Cerebellar cortex (tissue), 1 donor: ENCODE results near the gene EXTL2.
A peak's percentile ranks its signal among the peaks of the same experiment; 100 is the strongest.
"Not testable (repeated sequence)": the region's sequence is repeated elsewhere in the genome, so short reads cannot be mapped to it uniquely, and the experiment has no call there.

Experiments
- DNase-seq: peaks from one replicate; pipeline ENCODE4 v3.0.0-alpha.2; 2015; ENCODE audit warnings: low spot score

The EXTL2 gene

DNA sequence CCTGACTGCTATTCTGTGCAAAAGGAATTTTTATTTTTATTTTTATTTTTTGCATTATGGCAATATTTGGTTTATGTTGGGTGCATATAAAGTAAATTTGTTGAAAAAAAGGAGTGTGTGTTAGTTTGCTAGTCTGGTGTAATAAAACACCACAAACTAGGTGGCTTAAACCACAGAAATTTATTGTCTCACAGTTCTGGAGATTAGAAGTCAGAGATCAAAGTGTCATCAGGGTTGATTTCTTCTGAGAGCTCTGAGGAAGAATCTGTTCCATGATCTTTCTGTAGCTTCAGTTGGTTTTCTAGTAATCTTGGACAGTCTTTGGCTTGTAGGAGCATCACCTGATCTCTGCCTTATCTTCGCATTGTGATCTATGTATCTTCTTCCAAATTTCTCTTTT, 7.7 kb upstream of the EXTL2 start:
- no peak for DNase-seq

DNA sequence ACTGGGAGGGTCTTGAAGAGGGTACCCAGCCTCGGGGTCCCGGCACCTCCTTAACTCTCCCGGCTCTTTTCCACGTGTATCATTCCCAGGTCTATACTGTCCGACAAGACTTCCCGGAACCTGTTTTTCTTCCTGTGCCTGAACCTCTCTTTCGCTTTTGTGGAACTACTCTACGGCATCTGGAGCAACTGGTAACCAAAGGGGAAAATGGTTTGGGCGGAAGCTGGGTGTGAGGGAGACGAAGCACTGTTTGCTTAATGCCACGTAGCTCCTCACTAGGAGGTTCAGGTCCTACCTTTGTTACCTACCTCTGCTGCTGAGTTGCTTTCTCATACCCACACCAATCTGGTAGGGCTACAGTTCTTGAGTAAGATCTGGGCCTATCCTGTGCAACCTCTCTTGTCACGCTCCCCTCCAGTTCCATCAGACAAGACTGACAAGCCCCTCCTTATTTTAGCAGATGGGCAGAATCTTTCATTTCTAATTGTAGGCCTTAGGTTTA, 1.9 kb upstream of the EXTL2 start:
- DNase-seq = peak; percentile 48

DNA sequence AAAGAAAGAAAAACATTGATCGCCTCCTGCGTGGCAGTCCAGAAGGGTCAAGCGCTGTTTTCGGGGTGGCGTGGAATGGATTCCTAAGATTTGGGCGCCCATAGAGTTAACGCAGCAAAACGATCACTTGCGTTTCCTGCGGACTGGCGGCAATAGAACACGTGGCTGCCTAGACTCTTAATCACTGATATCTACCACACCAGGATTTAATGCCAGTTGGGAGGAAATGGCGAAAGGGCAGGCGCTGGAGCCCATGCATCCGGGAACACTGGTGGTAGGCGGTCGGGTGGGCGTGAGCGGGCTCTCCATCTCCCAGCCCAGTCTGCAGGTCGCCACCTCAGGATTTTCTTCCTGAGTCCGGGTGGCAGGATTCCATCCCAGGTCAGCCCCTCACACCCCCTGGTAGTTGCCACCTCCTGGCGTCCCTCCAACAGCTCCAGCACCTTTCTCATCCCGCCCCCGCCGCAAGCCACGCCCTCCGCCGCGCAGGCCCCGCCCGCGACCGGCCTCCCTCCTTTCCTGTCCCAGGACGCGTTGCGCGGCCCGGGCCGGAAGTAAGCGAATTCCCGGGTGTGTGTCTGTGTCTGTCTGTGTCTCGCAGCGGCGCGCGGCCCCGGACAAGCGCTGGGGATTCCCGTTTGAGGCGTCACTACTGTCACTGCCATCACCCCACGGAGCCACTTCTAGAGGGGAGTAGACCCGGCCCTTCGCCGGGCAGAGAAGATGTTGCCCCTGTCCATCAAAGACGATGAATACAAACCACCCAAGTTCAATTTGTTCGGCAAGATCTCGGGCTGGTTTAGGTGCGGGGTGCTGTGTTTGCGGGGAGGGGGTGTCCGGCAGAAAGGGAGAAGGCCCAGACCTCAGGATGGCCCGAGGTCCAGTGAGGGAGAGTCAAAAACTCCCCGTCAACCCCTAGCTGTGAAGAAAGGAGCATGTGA, 1.2 kb upstream of the EXTL2 start, which contains the start of gene SLC30A7:
Gene SLC30A7, plus strand, starts transcription at position 551 of the 941 bp plus-strand sequence. Its CDS starts 173 bp downstream, at position 724.
- peak; percentile 92 for DNase-seq

DNA sequence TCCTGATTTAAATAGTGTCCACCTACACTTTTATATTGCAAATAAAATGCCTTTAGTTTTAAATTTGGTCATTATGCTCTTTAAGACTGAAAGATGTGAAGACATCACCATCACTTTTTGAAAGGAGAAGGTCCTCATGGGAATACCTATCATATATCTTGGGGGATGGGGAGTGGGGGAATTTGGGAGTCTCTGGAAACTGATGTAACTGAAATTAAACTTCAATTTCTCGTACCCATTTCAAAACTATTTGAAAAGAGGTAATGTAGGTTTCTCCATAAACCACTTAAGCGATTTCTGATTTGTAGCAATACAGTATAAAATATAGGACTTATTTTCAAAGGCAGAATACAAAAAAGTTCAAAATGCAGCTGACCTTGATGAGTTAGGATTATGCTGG, 924 bp downstream of the EXTL2 start:
- no peak for DNase-seq

DNA sequence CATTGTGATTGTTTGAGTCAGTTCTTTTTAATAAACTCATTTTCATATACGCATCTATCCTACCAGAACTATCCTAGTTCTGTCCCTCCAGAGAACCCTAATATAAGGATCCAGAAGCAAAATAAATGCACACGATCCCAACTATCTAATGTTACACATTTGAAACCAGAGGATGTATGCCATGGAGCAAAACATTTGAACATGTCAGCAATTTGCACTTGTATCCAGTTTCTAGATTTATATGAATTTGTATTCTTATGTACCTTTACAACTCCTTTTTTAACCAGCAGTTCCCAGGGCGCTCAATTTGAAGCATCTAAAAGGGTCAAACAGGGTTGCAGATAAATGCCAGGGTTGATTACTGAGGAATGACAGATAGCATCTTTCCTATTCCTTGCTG, 2.1 kb downstream of the EXTL2 start:
- no peak for DNase-seq

GRCh38 chr1:100891380-100891779, 3.3 kb downstream of the EXTL2 start:
- DNase-seq = no peak

DNA sequence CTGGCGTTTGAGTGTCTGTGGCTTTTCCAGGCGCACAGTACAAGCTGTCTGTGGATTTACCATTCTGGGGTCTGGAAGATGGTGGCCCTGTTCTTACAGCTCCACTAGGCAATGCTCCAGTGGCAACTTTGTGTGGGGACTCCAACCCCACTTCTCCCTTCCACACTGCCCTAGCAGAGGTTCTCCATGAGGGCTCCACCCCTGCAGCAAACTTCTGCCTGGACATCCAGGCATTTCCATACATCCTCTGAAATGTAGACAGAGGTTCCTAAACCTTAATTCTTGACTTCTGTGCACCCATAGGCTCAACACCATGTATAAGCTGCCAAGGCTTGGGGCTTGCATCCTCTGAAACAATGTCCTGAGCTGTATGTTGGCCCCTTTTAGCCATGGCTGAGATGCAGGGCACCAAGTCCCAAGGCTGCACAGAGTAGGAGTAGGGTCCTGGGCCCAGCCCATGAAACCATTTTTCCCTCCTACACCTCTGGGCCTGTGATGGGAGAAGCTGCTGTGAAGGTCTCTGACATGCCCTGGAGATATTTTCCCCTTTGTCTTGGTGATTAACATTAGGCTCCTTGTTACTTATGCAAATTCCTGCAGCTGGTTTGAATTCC, 4.7 kb downstream of the EXTL2 start:
- DNase-seq = not testable (repeated sequence)

DNA sequence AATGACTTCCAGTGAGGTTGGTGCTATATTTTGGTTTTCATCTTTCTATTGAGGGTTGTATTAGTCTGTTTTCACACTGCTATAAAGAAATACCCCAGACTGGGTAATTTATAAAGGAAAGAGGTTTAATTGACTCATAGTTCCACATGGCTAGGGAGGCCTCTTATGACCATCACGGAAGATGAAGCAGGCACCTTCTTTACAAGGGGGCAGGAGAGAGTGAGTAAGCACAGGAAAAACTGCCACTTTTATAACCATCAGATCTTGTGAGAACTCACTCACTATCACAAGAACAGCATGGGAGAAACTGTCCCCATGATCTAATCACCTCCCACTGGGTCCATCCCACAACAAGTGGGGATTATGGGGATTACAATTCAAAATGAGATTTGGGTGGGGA, 5.6 kb downstream of the EXTL2 start:
- DNase-seq = not testable (repeated sequence)

DNA sequence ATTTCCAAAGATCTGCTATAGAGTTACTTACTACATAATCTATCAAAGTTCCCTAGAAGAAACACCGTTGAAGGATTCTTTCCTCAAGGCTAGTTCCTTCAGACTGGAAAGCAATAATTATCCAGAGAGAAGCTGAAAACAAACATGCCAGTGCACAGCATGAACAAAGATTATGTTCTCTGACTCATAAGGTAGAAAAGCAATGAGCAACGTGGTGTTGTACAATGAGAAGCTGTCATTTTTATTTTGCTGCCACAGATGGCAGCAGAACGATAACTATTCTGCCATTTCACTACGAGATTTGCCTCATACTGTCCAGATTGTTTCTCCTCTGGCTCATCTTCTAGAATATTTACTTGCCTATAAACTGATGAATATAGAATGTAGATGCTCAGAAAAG, 10.7 kb downstream of the EXTL2 start:
- DNase-seq = peak; percentile 46

- no peak for DNase-seq
These were observed 11.9 kb downstream of the EXTL2 start for GRCh38 chr1:100882698-100883097.

GRCh38 chr1:100881687-100882086, 13.0 kb downstream of the EXTL2 start:
- no peak for DNase-seq

- DNase-seq = no peak
These were observed 15.2 kb downstream of the EXTL2 start for GRCh38 chr1:100879422-100879821.

DNA sequence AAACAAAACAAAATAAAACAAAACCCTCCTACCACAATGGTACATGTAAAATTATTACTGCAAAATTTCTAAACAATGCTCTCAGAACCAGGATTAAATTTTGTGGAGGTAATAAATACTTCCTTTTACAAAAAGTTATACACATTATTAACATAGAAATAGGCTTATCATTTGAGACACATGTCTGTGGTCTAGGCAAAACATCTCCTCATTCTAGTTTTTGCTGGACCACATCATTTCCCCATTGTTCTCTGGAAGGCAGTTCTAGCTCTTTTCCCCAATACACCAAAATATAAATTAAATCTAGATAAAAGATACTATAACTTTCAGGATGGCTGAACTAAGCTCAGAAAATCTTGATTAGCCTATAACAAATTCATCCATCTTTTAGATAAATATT, 18.4 kb downstream of the EXTL2 start:
- DNase-seq = no peak

- DNase-seq = no peak
These were observed 19.4 kb downstream of the EXTL2 start for GRCh38 chr1:100875228-100875627.

DNA sequence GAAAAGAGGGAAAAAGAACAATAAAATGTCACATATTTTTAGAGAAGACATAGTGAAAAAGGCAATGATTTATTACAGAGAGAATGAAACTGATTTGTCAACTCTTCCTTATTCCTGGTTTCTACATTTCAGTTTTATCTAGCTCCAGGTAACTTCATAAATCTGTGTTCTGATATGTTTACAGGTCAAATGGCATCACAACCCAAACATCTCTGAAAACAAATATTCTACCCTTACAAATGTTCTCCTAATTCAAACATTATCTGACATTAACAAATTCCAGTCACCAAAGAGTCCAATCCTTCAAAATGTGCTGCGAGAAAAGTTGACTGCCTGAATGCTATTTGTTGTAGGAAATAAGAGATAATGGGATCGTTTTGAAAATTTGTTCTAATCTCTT, 20.2 kb downstream of the EXTL2 start:
- DNase-seq = no peak

DNA sequence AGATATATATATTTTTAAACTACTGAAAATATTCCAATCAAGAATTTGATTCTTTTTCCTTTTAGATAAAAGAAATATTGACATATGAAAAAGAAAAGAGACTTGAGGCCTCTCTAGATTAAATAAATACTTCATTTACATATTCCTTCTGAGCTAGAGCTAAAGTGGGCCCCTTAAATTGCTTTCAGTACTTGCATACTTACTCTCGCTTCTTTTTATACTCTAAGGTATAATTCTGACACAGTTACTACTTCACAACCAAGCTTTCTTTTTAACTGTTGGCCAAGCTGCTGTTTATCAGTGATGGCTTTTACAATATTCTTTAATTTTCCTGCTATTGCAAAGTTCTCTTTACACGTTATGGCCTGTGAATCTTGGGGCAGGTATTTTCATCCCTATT, 24.6 kb downstream of the EXTL2 start:
- no peak for DNase-seq

DNA sequence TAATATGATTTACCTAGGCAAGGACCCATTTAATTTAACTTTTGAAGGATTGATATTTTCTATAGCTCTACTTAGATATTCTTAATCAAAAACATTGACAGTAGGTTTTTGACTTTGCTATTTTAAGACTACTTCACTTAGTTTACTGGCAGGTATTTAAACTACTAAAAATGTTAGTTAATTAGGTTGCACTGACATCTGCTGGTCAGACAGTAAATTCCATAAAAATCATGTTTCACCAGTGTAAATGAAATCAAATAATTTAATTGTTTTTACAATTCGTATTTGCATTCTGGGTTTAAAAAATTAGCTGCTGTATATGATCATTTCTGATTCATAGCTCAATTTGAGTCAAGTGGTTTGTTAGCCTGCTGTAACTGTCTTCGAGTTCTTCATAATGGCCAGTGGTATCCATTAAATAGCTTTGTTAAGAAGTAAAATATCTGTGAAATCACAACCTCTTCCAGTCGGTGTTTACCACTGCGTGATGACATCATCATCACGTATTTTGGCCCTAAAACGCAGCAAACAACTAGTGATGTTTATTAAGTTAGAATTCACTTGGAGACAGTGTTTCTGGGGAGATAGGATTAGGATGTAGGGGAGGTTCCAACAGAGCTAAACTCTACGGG, 26.2 kb downstream of the EXTL2 start:
- peak; percentile 34 for DNase-seq

DNA sequence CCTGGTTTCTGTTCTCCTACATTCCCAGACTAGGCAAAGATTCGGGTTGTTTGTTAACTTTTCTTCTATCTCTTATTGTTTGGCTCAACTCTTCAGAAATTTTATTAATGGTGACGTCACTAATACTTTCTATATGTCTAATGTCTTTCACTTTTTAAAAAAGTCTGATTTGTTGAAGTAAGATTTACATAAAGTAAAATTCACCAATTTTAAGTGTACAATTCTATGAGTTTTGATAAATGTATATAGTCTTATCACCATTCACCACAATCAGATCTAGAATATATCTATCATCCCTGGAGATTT, 27.8 kb downstream of the EXTL2 start:
- DNase-seq = no peak

DNA sequence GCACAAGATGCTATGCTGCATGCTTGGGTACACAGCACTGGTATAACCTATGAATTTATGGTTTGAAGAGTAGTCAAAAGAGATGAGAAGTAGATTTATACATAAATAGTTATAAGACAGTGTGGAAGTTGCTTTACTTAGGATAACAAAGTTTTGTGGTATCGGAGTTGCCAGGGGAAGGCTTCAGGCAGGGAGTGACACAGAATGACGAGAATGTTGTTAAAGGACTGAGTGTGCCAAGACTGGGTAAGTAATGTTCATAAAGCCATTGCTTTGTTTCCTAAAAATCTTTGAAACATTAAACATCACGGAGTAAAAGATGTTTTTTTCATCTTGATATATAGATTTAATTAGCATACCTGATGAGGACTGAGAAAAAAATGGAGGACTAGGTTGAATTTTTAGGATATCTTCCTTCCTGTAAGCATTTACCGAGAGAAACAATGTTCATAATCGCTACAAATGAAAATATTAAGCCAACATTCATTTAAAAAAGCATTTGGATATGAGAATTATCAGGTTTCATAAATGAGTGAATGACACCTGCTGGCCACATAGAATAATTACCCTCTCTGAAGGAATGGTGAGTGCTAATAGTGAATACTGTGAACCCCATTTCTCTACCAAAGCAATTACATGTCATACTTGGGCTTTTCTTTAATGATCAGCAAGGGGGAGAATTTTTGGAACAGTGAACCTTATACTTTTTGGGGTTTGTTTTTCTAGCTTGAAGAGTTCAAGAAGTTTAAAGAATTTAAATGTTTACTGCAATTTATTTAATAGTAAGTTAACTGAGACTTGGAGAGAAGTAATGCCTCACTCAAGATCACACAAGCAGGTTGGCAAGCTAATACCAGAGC, 28.4 kb downstream of the EXTL2 start:
- peak; percentile 12 for DNase-seq

GRCh38 chr1:100862591-100862990, 32.1 kb downstream of the EXTL2 start:
- DNase-seq = no peak

DNA sequence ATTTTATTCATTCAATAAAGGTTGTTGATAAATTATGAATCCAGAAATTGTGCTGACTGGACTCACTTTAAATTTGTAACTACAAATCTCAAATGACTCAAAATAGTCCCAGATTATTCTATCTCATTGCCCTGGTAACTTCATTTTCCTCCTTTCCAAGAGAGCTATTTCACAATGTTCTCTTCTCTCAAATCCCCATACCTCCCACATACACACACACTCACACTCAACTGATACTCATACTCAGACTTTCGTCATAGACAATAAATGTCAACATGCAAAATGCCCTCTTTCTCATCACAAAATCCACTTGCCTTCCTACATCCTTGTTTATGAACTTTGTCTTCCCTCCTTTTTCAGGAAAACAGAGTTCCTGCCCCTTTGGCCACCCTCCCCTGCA, 33.3 kb downstream of the EXTL2 start:
- no peak for DNase-seq
